Liver (tissue), 9 donors: Measurements from ENCODE around the gene CTSW. TPM values are rescaled to one million over a fixed set of nuclear protein-coding genes. Genes with fewer than 3 reads are reported as not detected.

Source experiments
- DNase-seq: peaks from one replicate; pipeline ENCODE4 v3.0.0-alpha.2; 2017; ENCODE audit warnings: low spot score
- H3K27ac ChIP-seq, 2 donors: one replicate each; pipeline ENCODE4 v1.7.0; 2013; ENCODE audit warnings: inconsistent platforms in 2 of 2, low read length in 2 of 2, control low read depth in 1 of 2, low read depth in 1 of 2, mild to moderate bottlenecking in 1 of 2
- H3K27me3 ChIP-seq, 4 donors: one replicate each; pipeline versions ENCODE4 v1.6.1 to v1.7.0; 2013; ENCODE audit warnings: low read length in 3 of 4, inconsistent platforms in 1 of 4, mild to moderate bottlenecking in 1 of 4, moderate library complexity in 1 of 4; ENCODE audit not compliant: control insufficient read depth in 4 of 4, insufficient read depth in 4 of 4
- H3K36me3 ChIP-seq, 4 donors: one replicate each; pipeline versions ENCODE4 v1.6.1 to v1.7.0; 2013; ENCODE audit warnings: low read length in 3 of 4, mild to moderate bottlenecking in 3 of 4, low read depth in 1 of 4, moderate library complexity in 1 of 4; ENCODE audit not compliant: control insufficient read depth in 4 of 4, insufficient read depth in 3 of 4
- H3K4me1 ChIP-seq, 4 donors: one replicate each; pipeline versions ENCODE4 v1.6.1 to v1.7.0; 2013; ENCODE audit warnings: low read length in 3 of 4, mild to moderate bottlenecking in 3 of 4, moderate library complexity in 1 of 4; ENCODE audit not compliant: control insufficient read depth in 4 of 4, insufficient read depth in 4 of 4
- H3K4me3 ChIP-seq, 3 donors: one replicate each; pipeline versions ENCODE4 v1.6.1 to v1.7.0; 2013; ENCODE audit warnings: low read length in 3 of 3, control low read depth in 1 of 3, low read depth in 1 of 3, mild to moderate bottlenecking in 1 of 3
- H3K9ac ChIP-seq, 2 donors: one replicate each; pipeline ENCODE4 v1.7.0; 2013; ENCODE audit warnings: low read length in 2 of 2, mild to moderate bottlenecking in 2 of 2, moderate library complexity in 2 of 2, control low read depth in 1 of 2, low read depth in 1 of 2
- H3K9me3 ChIP-seq, 4 donors: one replicate each; pipeline versions ENCODE4 v1.6.1 to v1.7.0; 2013; ENCODE audit warnings: low read length in 3 of 4; ENCODE audit not compliant: control insufficient read depth in 4 of 4
- FOXA1 ChIP-seq: IDR thresholded peaks from 2 replicates; pipeline ENCODE4 v1.6.1; 2016; ENCODE audit warnings: antibody characterized with exemption
- FOXA2 ChIP-seq: IDR thresholded peaks from 2 replicates; pipeline ENCODE4 v1.6.1; 2016; ENCODE audit warnings: antibody characterized with exemption
- GABPA ChIP-seq, 2 donors: IDR thresholded peaks in 1 of 2; conservative IDR thresholded peaks in 1 of 2; 2 replicates each; pipeline ENCODE4 v1.6.1; 2016; ENCODE audit warnings: antibody characterized with exemption in 2 of 2, mild to moderate bottlenecking in 1 of 2, moderate library complexity in 1 of 2
- HNF4A ChIP-seq, 2 donors: conservative IDR thresholded peaks; 2 replicates each; pipeline ENCODE4 v1.6.1; 2016; ENCODE audit warnings: antibody characterized with exemption in 2 of 2, mild to moderate bottlenecking in 2 of 2
- HNF4G ChIP-seq: IDR thresholded peaks from 2 replicates; pipeline ENCODE4 v1.6.1; 2016; ENCODE audit warnings: antibody characterized with exemption
- JUND ChIP-seq, 2 donors: IDR thresholded peaks; 2 replicates each; pipeline ENCODE4 v1.6.1; 2016; ENCODE audit warnings: antibody characterized with exemption in 2 of 2
- NR2F2 ChIP-seq: IDR thresholded peaks from 2 replicates; pipeline ENCODE4 v1.6.1; 2016; ENCODE audit warnings: antibody characterized with exemption
- RAD21 ChIP-seq, 2 donors: IDR thresholded peaks; 2 replicates each; pipeline ENCODE4 v1.6.1; 2016; ENCODE audit warnings: antibody characterized with exemption in 2 of 2, mild to moderate bottlenecking in 2 of 2
- RXRA ChIP-seq, 2 donors: IDR thresholded peaks; 2 replicates each; pipeline ENCODE4 v1.6.1; 2017 to 2018; ENCODE audit warnings: antibody characterized with exemption in 2 of 2, mild to moderate bottlenecking in 1 of 2
- SP1 ChIP-seq: IDR thresholded peaks from 2 replicates; pipeline ENCODE4 v1.6.1; 2018; ENCODE audit warnings: antibody characterized with exemption, mild to moderate bottlenecking
- TAF1 ChIP-seq: conservative IDR thresholded peaks from 2 replicates; pipeline ENCODE4 v1.6.1; 2016; ENCODE audit warnings: antibody characterized with exemption, mild to moderate bottlenecking
- YY1 ChIP-seq: IDR thresholded peaks from 2 replicates; pipeline ENCODE4 v1.6.1; 2016; ENCODE audit warnings: antibody characterized with exemption, mild to moderate bottlenecking
- WGBS: extraction: QIAGEN DNeasy Blood & Tissue Kit; methylation state at CpG from one replicate; pipeline ENCODE4 v1.1.7; 2013; 5-methylcytosine and 5-hydroxymethylcytosine counted together
- polyA plus RNA-seq, 2 donors: library from polyadenylated mRNA; stranded (reverse) in 1 of 2; unstranded in 1 of 2; fragments of 200-250 nt in 1 of 2; fragments of >200 nt in 1 of 2; fragmentation: Nextera tagmentation in 1 of 2; extraction: Ambion mirVana in 1 of 2; gene quantifications; one replicate each; pipeline versions ENCODE4 v1.2.1 to v1.2.3, GENCODE V29; 2013 to 2015
- total RNA-seq, 2 donors: library from RNA; depleted of rRNA; stranded (reverse); fragments of >200 nt; gene quantifications; one replicate each; pipeline ENCODE4 v1.2.3, GENCODE V29; 2014
- TF ChIP-seq, protein P1 (sequence below): IDR thresholded peaks from 2 replicates; pipeline ENCODE4 v1.6.1; 2016; ENCODE audit warnings: antibody characterized with exemption
- TF ChIP-seq, protein P2 (sequence below): IDR thresholded peaks from 2 replicates; pipeline ENCODE4 v1.6.1; 2016; ENCODE audit warnings: antibody characterized with exemption
- TF ChIP-seq, protein P3 (sequence below): IDR thresholded peaks from 2 replicates; pipeline ENCODE4 v1.6.1; 2016; ENCODE audit warnings: antibody characterized with exemption
- TF ChIP-seq, protein P4 (sequence below): IDR thresholded peaks from 2 replicates; pipeline ENCODE4 v1.6.1; 2016; ENCODE audit warnings: antibody characterized with exemption, mild to moderate bottlenecking
- donor health status: healthy.
- donor health status: healthy.
- donor health status: healthy.
- donor health status: healthy.
- donor health status: healthy.

CTSW gene
- total and polyA plus RNA-seq, 4 donors = 1.3 to 2.9 (median 2.1) TPM

DNA sequence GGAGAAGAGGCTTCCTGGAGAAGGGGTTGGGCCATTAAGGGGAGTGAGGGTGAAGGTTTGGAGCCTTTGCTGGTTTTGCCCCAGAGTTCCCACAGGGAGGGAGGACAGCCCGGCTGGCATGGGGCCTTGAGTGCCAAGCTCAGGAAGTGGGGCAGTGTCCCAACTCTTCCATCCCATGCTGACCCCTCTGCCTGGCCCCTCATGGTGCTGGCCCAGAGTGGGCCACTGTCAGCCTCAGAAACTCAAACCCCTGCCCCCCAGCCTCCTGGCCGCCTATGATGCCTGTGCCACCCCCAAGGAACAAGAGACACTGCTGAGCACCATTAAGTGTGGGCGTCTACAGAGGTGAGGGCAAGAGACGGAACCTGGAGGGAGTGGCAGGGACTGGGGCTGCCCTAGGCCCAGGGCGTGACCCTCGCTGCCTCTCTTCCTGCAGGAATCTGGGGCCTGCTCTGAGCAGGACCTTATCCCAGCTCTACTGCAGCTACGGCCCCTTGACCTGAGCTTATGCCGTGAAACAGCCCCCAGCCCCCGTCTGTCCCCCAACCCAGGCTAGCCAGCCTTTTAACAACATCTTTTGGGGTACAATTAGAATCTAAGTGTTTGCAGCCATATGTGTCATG lies 14.0 kb upstream of the CTSW start (continued):
- TF ChIP-seq, protein P1, sequence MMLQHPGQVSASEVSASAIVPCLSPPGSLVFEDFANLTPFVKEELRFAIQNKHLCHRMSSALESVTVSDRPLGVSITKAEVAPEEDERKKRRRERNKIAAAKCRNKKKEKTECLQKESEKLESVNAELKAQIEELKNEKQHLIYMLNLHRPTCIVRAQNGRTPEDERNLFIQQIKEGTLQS = no peak

DNA sequence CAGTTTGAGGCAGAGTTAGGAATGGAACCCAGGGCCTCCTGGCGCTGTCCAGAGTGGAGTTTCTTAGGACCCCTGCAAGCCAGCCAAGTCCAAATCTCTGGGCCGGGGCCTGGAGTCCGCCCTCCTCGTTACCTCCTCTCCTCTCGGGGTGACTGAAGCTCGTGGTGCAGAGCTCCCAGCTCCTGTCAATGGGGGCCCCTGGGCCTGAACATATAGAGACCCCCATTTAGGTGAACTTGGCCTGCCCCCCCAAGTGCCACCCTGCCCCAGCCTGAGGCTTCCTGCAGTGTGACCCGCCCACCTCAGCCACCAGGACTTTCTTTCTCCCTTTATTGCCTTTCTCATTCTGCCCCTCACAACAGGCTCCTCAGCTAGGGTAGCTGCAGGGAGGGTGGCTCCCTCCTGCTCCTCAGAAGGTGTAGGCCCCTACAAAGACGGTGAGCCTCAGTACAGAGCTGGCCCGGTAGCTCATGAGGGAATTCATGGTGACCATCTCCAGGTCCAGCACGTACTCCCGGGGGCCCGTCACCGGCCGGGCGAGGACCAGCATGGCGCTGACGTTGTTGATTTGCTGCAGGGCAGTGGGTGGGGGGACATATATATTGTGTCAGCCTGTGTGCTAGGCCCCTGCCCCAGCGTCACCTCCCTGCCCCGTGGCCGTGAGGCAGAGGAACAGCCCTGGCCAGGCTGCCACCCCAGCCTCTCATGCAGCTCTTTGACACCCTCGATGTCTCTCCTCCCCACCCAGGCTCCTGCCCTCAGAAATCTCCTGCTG lies 12.9 kb upstream of the CTSW start:
- TF ChIP-seq FOXA1 (no peak), GABPA (IDR thresholded peaks at IDR 0.05 in 1 of 2, conservative IDR thresholded peaks at IDR 0.05 in 1 of 2) (no peak), NR2F2 (no peak), SP1 (no peak), JUND (IDR thresholded peaks at IDR 0.05) (no peak), FOXA2 (no peak), HNF4A (conservative IDR thresholded peaks at IDR 0.05) (no peak), TAF1 (no peak), HNF4G (no peak), RXRA (IDR thresholded peaks at IDR 0.05) (no peak), YY1 (no peak), RAD21 (IDR thresholded peaks at IDR 0.05) (no peak)
- TF ChIP-seq, protein P2, sequence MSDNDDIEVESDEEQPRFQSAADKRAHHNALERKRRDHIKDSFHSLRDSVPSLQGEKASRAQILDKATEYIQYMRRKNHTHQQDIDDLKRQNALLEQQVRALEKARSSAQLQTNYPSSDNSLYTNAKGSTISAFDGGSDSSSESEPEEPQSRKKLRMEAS = no peak
- TF ChIP-seq, protein P3, sequence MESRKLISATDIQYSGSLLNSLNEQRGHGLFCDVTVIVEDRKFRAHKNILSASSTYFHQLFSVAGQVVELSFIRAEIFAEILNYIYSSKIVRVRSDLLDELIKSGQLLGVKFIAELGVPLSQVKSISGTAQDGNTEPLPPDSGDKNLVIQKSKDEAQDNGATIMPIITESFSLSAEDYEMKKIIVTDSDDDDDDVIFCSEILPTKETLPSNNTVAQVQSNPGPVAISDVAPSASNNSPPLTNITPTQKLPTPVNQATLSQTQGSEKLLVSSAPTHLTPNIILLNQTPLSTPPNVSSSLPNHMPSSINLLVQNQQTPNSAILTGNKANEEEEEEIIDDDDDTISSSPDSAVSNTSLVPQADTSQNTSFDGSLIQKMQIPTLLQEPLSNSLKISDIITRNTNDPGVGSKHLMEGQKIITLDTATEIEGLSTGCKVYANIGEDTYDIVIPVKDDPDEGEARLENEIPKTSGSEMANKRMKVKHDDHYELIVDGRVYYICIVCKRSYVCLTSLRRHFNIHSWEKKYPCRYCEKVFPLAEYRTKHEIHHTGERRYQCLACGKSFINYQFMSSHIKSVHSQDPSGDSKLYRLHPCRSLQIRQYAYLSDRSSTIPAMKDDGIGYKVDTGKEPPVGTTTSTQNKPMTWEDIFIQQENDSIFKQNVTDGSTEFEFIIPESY = no peak
- TF ChIP-seq, protein P4, sequence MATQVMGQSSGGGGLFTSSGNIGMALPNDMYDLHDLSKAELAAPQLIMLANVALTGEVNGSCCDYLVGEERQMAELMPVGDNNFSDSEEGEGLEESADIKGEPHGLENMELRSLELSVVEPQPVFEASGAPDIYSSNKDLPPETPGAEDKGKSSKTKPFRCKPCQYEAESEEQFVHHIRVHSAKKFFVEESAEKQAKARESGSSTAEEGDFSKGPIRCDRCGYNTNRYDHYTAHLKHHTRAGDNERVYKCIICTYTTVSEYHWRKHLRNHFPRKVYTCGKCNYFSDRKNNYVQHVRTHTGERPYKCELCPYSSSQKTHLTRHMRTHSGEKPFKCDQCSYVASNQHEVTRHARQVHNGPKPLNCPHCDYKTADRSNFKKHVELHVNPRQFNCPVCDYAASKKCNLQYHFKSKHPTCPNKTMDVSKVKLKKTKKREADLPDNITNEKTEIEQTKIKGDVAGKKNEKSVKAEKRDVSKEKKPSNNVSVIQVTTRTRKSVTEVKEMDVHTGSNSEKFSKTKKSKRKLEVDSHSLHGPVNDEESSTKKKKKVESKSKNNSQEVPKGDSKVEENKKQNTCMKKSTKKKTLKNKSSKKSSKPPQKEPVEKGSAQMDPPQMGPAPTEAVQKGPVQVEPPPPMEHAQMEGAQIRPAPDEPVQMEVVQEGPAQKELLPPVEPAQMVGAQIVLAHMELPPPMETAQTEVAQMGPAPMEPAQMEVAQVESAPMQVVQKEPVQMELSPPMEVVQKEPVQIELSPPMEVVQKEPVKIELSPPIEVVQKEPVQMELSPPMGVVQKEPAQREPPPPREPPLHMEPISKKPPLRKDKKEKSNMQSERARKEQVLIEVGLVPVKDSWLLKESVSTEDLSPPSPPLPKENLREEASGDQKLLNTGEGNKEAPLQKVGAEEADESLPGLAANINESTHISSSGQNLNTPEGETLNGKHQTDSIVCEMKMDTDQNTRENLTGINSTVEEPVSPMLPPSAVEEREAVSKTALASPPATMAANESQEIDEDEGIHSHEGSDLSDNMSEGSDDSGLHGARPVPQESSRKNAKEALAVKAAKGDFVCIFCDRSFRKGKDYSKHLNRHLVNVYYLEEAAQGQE = no peak
- TF ChIP-seq, protein P1 = no peak
- H3K27me3 ChIP-seq = no peaks in the 10 kb centered on the region
- H3K4me1 ChIP-seq = peaks cover 2 to 12% (median 4%) of the 10 kb centered on the region in 4 donors
- peaks cover 16 to 42% (median 23%) of the 10 kb centered on the region in 4 donors for H3K36me3 ChIP-seq
- no peak overlapping the region for H3K27ac ChIP-seq
- H3K9ac ChIP-seq = no peak overlapping the region
- H3K9me3 ChIP-seq = no peaks in the 10 kb centered on the region
- 92% methylated on average over 21 of the region's 21 CpGs for WGBS
- DNase-seq = no peak
- H3K4me3 ChIP-seq = no peak overlapping the region
